GM19452 (cell line): ENCODE measurements around the gene PGAM5.
A peak's percentile ranks its signal among the peaks of the same experiment; 100 is the strongest.

Experiments
- ATAC-seq: cut with Tn5 transposase; IDR thresholded peaks from one replicate; pipeline ENCODE4 v1.9.1; 2021; ENCODE audit not compliant: unreplicated experiment

The PGAM5 gene

GRCh38 chr12:132710405-132711079, at the start of gene PGAM5:
Gene PGAM5 (plus strand): TSS chr12:132710842. CDS start chr12:132710877, 35 bp downstream.
- peak; percentile 84 for ATAC-seq

DNA sequence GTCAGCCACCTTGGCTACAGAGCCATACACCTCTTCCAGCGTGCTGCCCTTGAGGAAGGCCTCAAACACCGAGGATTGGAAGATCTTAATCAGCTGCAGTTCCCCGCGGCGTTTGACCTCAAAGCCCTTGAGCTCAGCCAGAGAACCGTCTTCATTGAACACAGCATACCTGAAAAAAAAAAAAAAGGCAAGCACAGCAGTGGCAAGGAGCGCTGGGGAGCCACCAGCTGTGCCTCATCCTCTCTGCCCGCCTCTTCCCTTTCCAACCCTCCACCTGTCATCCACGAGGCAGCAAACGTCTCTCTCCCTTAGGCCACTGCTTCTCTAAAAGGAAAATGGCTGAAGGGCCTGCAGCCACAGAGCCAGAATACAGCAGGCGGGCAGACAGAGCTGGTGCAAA, 49.6 kb upstream of the PGAM5 start:
- ATAC-seq, result no peak

- ATAC-seq, result no peak
Observed at GRCh38 chr12:132661972-132662371, 48.7 kb upstream of the PGAM5 start.

DNA sequence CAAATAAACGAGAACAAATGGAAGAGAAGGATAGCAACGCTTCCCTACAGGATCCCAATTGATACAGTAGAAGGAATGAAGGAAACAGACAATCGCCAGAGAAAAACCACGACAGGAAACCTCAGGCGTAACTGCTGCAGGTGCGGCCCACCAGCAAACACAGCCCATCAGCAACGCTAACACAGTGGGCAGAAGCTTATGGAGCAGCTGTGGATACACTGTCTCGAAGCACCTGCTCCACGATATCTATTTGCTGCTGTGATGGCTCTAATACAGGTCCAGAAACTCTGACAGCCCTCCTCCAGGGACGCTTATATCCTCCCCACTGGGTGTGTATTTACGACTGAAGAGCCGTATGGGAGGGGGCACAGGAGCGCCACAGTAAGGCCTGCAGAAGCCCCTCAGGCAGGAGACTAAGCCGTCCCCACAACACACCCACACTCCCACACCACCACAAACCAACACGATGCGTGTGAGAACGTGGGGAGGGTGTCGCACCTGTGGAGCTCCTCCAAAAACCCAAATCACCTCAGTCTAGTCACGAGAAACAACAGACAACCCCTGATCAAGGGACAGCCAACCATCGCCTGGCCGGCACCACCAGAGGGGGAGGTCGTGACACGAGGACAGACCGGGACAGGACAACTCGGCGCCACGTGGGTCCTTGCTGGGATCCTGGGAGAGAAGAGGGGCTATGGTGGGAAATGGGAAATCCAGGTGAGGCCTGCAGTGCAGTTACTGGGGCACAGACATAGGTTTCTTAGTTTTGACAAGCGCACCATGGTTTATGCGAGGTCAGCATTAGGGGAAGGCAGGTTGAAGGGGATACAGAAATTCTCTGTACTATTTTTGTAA, 47.5 kb upstream of the PGAM5 start:
- no peak for ATAC-seq

DNA sequence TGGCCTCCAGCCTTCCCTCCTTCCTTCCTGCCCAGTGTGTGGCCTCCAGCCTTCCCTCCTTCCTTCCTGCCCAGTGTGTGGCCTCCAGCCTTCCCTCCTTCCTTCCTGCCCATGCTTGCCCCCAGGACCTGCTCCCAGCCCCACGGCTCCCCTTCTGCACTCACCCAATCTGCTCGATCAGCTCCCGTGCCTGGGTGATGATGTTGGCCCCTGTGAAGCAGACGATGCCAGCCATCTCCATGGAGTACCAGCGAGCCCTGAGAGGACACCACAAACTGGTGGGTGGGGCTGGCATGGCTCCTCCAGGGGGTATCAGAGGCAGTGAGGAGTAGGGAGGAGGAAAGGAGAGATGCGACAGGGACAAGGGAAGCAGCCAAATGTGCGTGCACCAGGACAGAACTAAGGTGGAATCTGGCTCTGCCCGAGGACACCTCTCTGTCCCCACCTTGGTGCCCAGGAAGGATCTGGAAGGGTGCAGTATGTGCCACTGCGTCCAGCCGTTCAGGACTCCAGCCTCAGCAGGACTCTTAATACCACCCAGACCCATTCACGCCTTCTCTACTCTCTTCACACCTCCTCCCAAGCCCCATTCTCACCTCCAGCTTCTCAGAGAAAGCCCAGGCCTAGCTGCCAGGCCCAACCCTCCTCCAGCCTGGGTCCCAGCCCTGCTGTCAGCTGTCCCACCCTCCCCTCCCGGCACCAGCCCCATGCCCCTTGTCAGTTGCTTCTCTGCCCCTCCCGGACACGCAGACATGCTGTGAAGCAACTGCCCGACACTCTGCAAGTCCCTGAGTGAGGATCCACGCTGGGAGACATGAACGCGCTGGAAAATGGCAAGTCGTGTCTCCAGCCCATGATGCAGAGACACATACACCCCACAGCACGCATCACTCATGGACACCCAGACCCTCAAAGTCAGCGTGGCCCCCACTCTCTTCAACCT, 46.2 kb upstream of the PGAM5 start:
- no peak for ATAC-seq

GRCh38 chr12:132665149-132665491, 45.5 kb upstream of the PGAM5 start:
- ATAC-seq, result no peak

GRCh38 chr12:132665794-132666193, 44.8 kb upstream of the PGAM5 start:
- no peak for ATAC-seq

- no peak for ATAC-seq
Observed at GRCh38 chr12:132668191-132669088, 42.2 kb upstream of the PGAM5 start.

DNA sequence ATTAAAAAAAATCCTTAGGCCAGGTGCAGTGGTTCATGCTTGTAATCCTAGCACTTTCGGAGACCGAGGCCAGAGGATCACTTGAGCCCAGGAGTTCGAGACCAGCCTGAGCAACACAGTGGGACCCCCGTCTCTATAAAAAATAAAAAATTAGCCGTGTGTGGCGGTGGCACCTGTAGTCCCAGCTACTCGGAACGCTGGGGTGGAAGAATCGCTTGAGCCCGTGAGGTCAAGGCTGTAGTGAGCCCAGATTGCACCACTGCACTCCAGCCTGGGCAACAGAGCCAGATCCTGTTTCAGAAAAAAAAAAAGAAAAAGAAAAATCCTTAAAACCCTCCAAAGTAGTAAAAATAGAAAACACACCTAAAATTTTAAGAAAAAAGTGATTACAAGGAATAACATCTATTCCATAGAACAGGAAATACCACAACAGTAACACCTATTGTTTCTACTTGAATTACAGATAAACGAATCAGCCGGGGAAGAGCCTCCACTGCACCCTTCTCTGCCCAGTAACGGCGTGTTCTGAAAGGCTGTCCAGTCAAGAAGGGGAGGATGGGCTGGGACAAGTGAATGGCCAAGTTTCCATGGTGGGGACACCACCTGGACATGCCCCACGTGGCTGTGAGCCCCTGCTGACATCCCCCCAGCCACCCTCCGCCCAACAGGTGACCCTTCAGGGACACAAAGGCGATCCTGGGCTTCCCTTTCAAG, 41.3 kb upstream of the PGAM5 start:
- no peak for ATAC-seq

- no peak for ATAC-seq
Observed at GRCh38 chr12:132672116-132672515, 38.5 kb upstream of the PGAM5 start.

GRCh38 chr12:132672678-132673077, 38.0 kb upstream of the PGAM5 start:
- no peak for ATAC-seq

GRCh38 chr12:132673288-132674179, 37.1 kb upstream of the PGAM5 start:
- no peak for ATAC-seq

GRCh38 chr12:132674561-132674960, 36.1 kb upstream of the PGAM5 start:
- ATAC-seq, result no peak

- no peak for ATAC-seq
Observed at GRCh38 chr12:132675757-132676432, 34.7 kb upstream of the PGAM5 start.

GRCh38 chr12:132677492-132677891, 33.1 kb upstream of the PGAM5 start:
- no peak for ATAC-seq

GRCh38 chr12:132685400-132685799, 25.2 kb upstream of the PGAM5 start:
- ATAC-seq, result no peak

- ATAC-seq, result peak; percentile 29
Observed at GRCh38 chr12:132686825-132687210, 23.8 kb upstream of the PGAM5 start.
